WI38 (cell line): ENCODE measurements around the gene TTC16.

ENCODE experiments used
- H3K4me3 ChIP-seq: 2 replicates; pipeline ENCODE4 v1.5.1; 2011; ENCODE audit warnings: low read depth, mild to moderate bottlenecking, control low read depth, low read length
- TF ChIP-seq, protein P1 (sequence below): IDR thresholded peaks from 2 replicates; pipeline ENCODE4 v1.5.1; 2012; ENCODE audit warnings: low read depth, mild to moderate bottlenecking, control low read depth, low read length

TTC16 gene

DNA sequence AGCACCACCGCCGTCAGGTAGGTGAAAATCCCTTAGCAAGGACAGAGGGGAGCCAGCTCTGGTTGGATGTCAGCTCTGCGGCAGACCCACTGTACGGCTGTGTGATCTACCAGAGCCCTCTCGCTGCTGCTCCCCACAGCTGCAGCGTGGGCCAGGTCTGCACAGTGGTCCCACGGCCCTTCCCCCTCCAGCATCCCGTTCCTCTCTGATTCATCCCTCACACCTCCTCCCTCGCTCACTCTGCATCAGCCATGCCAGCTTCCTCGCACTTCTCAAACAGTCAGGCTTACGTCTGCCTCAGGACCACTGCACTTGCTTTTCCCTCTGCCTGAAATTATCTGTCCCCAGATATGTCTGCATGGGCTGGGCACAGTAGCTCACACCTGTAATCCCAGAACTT, 35.7 kb upstream of the TTC16 start:
- TF ChIP-seq, protein P1, sequence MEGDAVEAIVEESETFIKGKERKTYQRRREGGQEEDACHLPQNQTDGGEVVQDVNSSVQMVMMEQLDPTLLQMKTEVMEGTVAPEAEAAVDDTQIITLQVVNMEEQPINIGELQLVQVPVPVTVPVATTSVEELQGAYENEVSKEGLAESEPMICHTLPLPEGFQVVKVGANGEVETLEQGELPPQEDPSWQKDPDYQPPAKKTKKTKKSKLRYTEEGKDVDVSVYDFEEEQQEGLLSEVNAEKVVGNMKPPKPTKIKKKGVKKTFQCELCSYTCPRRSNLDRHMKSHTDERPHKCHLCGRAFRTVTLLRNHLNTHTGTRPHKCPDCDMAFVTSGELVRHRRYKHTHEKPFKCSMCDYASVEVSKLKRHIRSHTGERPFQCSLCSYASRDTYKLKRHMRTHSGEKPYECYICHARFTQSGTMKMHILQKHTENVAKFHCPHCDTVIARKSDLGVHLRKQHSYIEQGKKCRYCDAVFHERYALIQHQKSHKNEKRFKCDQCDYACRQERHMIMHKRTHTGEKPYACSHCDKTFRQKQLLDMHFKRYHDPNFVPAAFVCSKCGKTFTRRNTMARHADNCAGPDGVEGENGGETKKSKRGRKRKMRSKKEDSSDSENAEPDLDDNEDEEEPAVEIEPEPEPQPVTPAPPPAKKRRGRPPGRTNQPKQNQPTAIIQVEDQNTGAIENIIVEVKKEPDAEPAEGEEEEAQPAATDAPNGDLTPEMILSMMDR: no peak
- H3K4me3 ChIP-seq: no peak overlapping the region

DNA sequence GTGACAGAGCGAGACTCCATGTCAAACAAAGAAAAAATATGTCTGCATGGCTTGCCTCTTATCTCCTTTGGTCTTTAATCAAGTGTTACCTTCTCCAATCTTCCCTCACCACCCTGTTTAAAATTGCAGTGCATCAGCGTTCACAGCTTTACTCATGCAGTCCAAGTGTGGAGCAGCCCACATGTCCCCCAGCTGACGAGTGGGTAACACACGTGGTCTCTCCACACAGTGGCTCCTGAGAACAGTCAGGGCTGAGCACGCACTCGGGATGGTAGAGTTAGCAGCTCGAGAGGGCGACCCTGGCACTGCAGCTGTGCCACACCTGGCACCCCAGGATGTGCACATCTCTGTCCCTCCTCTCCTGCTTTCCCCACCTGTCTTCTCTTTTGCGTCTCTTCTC, 35.0 kb upstream of the TTC16 start:
- H3K4me3 ChIP-seq: no peak overlapping the region
- TF ChIP-seq, protein P1: no peak

DNA sequence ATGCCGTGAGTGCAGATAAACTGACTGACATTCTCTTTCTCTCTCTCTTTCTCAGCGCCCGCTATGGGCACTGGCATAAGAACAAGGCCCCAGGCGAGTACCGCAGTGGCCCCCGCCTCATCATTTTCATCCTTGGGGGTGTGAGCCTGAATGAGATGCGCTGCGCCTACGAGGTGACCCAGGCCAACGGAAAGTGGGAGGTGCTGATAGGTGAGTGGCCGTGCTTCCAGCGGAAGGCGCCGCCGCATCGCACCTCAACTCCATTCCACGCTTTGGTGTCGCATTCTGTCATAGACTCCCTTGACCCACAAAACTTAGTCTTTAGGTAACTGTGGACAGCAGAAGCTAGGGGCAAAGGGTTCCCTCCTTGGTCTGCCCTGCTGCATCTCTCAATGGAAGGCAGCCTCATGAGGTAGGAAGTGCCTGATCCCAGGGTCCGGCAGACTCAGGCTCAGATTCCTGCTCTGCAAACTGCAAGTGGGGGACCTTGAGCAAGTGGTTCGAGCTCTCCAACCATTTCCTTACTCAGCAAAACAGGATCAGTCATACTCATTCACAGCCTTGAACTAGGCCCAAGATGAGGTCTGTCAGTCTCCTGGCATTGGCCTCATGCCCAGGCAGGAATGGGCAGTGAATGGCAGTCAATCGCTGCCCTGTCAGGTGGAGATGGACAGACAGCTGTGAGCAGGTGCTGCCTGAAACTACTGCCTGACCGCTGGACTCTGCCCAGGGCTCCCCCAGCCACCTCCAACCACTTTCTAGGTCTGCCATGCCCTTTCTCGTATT, 33.3 kb upstream of the TTC16 start:
- no peak overlapping the region for H3K4me3 ChIP-seq
- TF ChIP-seq, protein P1: no peak

DNA sequence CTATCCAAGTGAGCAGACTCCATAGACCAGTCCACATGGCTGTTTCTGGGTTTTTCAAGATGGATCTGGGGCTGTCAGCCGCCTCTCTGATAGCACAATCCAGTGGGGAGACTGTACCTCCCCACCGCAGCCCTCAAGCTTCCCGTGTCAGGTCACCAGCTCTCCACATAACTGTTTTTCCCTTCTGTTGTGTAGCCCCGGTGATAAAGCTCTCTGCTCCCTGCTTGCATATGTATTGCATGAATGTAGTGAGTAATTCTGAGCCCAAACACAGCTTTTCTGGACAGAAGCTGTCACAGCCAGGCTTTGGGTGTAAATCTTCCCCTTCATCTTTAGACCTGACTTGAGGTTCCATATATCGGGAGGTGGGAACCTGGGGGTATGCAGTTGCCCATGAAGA, 32.2 kb upstream of the TTC16 start:
- TF ChIP-seq, protein P1: no peak
- no peak overlapping the region for H3K4me3 ChIP-seq

DNA sequence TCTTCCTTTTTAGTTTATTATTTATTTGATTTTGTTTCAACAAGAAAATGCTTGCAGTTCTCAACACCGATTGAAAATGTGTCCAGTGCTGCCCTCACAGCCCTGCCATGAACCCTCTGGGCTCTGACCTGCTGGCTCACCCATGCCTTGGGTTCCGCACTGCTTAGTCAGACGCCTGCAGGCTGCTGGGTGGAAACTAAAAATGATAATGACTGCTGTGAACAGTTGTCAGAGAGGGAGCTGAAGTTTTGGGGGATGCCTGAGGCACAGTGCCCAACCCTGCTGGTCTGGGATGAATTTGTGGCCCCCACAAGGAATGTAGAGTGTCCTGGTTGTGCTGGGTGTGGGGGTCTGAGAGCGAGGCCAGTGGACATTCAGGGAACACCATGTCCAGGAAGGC, 31.3 kb upstream of the TTC16 start:
- no peak overlapping the region for H3K4me3 ChIP-seq

DNA sequence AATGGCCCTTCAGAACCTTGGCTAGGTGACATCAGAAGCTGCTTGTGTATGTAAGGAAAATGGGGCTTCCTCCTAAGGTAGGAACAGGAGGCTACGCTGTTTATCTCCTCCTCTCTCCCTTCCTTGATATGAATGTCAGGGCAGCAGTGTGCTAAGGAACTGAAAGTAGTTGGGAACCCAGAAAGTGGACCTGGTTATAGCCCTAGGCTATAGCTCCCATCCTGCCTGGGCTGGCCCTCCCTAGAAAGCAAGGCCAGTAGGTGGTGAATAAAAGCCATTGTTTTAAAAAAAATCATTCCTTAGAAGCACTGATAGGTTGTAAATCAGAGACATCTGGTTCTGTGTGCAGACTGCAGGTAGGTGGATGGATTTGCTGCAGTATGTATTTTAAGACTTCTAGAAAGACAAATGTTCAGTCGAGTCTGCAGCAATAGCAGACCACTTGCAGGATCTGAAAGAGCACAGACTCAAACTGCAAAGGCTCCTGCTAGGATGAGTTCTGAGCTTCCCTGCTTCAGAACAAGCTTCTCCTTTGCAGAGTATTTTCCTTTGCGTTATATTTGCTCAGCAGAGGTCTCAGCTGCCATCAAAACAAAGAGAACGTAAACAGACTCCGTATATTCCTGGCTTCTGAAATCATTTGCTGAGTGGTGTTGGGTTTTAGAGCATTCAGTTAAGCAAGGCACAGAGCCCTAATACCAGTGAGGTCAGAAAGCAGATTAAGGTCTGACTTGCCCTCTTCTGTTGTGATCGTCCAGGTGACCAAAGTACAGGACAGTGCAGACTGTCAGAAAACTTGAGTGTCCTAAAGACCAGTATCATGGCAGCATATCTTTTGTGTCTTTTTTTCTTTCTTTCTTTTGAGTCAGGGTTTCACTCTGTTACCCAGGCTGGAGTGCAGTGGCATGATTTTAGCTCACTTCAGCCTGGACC, 29.2 kb upstream of the TTC16 start:
- no peak overlapping the region for H3K4me3 ChIP-seq
- TF ChIP-seq, protein P1: no peak

More for the DNA sequence above, 31.3 kb upstream of the TTC16 start:
- TF ChIP-seq, protein P1: no peak
